ENCODE results near the gene ATAD5.
"Not testable (repeated sequence)": the region's sequence is repeated elsewhere in the genome, so short reads cannot be mapped to it uniquely, and the experiment has no call there.

The ATAD5 gene, protein sequence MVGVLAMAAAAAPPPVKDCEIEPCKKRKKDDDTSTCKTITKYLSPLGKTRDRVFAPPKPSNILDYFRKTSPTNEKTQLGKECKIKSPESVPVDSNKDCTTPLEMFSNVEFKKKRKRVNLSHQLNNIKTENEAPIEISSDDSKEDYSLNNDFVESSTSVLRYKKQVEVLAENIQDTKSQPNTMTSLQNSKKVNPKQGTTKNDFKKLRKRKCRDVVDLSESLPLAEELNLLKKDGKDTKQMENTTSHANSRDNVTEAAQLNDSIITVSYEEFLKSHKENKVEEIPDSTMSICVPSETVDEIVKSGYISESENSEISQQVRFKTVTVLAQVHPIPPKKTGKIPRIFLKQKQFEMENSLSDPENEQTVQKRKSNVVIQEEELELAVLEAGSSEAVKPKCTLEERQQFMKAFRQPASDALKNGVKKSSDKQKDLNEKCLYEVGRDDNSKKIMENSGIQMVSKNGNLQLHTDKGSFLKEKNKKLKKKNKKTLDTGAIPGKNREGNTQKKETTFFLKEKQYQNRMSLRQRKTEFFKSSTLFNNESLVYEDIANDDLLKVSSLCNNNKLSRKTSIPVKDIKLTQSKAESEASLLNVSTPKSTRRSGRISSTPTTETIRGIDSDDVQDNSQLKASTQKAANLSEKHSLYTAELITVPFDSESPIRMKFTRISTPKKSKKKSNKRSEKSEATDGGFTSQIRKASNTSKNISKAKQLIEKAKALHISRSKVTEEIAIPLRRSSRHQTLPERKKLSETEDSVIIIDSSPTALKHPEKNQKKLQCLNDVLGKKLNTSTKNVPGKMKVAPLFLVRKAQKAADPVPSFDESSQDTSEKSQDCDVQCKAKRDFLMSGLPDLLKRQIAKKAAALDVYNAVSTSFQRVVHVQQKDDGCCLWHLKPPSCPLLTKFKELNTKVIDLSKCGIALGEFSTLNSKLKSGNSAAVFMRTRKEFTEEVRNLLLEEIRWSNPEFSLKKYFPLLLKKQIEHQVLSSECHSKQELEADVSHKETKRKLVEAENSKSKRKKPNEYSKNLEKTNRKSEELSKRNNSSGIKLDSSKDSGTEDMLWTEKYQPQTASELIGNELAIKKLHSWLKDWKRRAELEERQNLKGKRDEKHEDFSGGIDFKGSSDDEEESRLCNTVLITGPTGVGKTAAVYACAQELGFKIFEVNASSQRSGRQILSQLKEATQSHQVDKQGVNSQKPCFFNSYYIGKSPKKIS (N-terminal part only)

DNA sequence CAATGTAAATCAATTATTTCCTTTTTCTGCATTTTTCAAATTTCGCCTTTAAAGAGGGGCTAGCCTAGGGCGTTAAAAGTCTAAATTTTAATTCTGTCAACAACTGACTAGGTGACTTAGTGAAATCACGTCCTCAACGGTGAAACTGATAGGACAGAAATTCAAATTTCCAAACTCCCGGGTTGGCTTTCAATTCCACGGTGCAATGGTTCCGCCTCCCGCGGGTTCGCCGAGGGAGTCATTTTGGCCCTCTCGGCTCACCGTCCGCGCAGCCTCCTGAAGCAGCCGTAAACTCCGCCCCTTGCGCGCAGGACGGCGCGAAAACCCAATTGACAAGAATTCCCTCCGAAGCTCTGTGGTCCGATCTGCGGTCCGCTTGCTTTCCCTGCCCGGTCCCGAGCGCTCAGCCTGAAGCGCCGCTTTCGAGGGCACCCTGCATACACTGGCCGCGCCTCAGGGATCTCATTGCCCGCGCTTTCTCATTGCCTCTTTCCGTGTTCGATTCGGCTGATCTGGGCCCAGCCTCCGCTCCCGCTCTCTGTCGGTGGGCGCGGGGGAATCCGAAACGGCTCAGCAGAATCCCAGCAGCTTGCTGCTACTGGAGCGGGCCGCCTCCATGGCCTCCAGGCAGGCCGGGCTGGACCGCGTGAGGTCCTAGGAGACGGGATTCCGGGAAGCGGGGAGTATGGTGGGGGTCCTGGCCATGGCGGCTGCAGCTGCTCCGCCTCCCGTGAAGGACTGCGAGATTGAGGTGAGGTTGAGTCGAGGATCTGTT is at the start of gene ATAD5:
Gene ATAD5 (plus strand): TSS at position 304 of the 775 bp plus-strand sequence. CDS start 382 bp downstream, at position 686.
- peak; percentile 85 to 90 for DNase-seq

DNA sequence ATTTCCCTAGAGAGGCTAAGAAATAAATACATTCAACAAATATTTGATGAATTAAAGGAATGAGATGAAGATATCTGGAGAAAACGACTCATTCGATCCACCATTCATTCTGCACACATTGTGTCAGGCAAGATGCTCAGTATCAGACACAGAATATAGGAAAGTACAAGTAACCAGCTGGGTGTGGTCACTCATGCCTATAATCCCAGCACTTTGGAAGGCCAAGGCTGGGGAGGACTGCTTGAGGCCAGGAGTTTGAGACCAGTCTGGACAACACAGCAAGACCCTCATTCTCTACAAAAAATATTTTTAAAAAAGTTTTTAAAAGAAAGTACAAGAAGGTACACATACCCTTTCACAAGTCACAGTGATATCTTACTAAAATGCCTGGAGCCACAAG is 49.6 kb upstream of the ATAD5 start:
- no peak for DNase-seq

DNA sequence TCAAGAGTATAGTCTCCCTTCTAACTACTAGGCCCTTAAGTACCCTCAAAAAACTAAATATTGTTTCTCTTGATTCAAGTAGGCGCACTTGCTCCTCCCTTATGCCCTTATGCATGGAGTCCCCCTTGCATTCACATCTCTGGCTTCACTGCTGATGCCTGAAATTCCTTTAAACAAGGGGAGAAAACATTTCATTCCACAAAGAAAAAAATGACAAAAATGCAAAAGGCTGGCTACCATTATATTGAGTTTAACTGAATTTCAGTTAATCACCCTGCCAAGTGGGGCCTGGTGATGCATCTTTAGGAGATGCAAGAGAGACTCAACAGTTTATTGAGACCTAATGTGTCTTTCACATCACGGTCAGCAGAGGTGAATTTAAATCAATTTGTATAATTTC is 42.8 kb upstream of the ATAD5 start:
- no peak for DNase-seq

DNA sequence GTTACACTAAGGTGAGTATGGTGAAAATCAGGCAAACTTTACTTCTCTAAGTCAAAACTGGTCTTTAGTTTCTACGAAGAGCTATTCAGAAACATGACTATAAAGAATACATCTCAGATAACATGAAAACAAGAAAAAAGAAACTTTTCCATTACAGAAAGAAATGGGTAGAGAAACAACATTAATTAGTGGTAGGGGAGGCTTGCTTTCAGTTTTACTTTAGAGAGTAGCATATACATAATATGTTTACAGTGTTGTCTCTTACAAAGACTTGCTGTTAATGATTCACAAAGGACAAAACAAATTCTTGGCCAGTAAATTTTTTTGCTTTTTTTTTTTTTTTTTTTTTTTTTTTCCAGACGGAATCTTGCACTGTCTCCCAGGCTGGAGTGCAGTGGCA is 41.5 kb upstream of the ATAD5 start:
- DNase-seq: no peak

DNA sequence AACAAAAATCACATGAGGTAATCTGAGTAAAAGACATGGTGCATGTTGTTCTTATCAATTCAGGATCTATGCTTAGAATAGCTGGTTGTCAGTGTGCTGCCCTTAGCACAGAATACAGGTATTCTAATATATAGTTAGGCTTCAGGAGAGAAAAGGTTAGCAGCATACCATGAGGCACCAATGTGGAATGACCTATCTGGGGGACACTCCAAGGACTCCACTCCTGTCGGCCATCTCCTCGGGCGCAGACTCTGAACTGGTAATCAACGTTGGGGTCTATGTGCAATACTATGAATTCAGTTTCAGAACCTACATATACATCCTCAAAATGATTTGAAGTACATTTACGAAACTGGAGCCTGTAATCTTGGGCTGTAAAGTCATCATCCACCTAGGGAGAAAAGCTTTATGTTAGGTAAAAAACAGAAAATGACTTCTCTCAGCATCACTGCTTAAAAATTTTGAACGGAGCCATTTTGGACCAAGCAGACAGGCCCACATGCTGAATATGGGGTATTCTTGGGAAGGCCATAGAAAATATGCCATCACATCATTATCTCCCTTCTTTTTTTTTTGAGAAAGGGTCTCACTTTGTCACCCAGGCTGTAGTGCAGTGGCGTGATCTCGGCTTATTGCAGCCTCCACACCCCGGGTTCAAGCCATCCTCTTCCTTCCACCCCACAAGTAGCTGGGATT is 38.3 kb upstream of the ATAD5 start:
- no peak for DNase-seq

DNA sequence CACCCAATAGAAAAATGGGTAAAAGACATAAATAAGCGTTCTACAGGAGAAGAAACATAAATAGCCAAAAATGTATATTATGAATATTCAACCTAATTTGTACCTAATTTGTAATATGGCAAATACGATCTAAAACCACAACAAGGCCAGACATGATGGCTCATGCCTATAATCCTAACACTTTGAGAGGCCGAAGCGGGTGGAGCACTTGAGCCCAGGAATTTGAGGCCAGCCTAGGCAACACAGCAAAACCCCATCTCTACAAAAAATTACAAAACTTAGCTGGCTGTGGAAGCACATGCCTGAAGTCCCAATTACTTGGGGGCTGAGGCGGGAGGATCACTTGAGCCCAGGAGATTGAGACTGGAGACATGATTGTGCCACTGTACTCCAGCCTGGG is 37.4 kb upstream of the ATAD5 start:
- DNase-seq: no peak

DNA sequence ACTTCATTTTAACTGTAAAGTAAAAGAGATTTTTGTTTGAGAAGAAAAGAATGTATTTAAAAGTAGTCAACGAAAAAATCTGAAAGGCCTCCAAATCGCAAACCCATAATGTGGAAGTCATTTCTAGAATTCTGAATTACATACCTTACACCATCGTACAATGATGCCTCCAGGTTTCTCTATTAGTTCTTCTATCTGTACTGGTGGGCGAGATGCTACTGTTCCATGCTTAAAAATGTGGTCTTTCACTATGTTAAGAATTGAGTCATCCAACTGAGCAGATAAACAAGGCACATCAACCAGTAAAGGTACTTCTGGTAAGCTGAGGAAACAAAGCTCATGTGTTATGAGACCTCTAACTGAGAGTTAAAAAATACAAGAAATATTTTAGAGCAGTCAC is 35.8 kb upstream of the ATAD5 start:
- DNase-seq: no peak

DNA sequence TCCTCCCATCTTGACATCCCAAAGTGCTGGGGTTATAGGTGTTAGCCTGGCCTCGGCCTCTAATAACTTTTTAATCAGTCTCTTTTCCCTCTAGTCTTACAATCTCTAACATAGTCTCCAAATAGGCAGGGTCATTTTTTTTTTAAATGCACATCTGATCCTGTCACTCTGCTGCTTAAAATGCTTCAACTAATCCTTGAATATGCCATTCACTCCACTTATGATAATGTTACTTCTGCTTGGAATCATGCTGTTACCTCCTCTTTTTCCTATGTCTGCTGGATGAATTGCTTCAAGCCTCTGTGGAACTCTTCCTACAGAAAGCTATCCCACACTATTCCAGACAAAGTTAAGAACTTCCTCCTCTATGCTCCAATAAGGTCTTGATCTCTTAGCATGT is 30.1 kb upstream of the ATAD5 start:
- DNase-seq: no peak

DNA sequence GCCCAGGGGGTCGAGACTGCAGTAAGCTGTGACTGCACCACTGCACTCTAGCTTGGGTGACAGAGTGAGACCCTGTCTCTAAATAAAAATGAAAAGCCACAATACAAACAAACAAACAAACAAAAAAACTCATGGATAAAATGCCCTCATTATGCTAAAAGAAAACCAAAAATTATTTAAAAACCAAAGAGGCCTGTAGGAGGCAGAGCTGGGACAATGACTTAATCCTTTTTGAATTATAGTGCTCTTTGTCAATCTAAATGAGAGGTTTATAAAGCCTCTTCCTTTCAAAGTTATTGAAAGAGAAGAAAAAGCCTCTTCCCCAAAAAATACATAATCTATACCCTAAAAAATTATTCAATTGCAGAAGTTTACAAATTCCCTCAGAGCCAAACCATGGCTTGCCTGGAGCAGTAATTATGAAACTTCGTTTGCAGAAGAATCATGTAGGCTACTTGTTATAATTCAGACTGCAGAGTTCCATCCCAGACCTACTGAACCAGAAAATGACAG is 25.8 kb upstream of the ATAD5 start:
- peak in 1 of 2 donors; percentile 41 for DNase-seq

DNA sequence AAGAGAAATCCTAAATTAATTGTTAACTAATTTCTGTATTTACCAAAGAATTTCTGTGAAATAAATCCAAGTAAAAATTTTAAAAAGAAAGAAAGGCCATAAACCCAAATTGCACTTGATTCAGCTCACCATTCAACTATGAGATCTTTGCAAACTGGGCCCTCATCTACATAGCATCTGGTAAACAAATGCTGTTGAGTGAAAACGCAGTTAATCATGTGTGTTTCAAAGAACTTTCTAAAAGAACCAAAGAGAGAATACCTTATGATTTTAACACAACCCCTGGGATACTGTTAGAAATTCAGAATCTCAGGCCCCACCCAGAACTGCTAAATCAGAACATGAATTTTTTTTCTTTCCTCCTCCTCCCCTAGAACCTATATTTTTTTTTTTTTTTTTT is 23.9 kb upstream of the ATAD5 start:
- DNase-seq: no peak

DNA sequence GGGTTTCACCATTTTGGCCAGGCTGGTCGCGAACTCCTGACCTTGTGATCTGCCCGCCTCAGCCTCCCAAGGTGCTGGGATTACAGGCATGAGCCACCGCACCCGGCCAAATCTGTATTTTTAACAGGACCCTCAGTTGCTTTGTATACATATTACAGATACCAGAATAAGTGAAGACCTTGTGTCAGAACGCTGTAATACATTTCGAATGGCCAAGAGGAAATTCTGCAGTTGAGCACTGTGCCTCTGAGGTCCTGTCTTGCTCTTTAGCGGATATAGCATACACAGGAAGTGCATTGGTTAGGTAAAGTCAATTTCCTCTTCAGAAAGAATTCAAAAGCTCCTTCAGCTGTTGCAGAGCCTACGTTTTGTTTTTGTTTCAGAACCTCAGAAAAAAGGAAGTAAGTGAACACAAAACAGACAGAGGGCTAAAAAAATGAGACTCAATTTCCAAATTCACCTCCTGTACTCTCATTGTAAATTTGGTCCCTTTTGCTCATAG is 22.9 kb upstream of the ATAD5 start:
- peak; percentile 48 to 79 for DNase-seq

DNA sequence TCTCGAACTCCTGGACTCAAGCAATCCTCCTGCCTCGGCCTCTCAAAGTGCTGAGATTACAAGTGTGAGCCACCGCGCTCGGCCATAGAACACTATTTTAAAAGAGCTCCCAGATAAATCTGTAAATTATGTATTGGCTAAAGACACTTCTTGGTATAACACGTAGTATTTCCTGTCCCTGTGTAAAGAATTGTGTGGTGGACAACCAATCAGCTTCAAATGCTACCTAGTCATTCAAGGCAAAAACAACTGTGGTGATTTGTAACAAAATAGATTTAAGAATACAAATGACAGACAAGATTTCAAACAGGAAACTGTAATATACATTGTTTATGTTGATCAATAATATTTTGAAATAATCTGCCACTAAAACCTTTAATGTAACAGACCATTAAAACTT is 21.9 kb upstream of the ATAD5 start:
- DNase-seq: no peak

DNA sequence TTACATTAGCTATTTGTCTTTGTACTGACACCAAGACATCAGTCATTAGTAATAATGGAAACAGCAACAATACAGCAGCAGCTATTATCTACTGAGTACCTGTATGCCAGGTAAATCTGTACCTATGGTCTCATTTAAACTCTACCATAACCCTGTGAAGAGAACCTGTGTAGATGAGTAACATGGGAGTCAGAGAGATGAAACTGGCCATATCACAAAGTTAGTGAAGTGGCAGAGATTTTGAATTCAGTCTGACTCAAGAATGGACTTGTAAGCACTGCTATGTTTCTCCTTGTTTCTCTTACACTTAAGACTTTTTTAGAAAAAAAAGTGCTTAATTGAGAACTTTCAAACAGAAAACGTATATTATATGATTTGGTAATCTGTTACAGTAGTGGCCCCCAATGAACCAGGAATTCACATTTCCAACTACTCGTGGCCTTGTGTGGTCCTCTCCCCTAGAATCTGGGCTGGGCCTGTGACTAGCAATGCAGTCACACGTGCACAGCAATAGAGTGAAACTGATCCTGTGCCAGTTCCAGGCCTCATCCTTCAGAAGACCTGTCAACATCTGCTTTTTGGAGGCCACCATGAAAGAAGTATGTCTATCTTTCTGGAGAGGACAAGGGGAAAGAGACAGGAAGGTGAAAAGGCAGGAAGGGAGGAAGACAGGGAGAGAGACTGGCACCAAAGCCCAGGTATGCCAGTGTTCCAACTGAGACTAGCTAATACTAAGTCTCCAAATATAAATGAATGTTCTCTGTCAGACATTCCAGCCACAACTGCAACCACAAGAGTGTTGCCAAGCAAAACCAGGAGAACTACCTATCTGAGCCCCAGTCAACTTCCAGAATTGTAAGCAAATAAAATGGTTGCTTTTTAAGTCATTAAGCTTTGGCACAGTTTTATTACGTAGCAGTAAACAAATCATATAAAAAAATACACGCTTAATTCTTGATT is 19.3 kb upstream of the ATAD5 start:
- DNase-seq: no peak

DNA sequence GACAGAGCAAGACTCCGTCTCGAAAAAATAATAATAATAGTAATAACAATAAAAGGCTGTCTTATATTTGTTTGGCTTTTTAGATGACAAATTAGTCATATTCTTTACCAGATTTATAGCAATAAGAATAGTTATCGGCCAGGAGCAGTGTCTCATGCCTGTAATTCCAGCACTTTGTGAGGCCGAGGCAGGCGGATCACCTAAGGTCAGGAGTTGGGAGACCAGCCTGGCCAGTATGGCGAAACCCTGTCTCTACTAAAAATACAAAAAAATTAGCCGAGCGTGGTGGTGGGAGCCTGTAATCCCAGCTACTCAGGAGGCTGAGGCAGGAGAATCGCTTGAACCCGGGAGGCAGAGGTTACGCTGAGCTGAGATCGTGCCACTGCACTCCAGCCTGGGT is 17.5 kb upstream of the ATAD5 start:
- not testable (repeated sequence) for DNase-seq

DNA sequence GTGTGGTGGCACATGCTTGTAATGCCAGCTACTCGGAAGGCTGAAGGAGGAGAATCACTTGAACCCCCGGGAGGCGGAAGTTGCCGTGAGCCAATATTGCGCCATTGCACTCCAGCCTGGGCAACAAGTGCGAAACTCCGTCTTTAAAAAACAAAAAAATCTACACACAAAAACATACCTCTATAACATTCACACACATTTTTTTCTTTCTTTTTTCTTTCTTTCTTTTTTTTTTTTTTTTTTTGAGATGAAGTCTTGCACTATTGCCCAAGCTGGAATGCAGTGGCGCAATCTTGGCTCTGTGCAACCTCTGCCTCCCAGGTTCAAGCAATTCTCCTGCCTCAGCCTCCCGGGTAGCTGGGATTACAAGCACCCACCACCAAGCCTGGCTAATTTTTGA is 16.9 kb upstream of the ATAD5 start:
- DNase-seq: peak in 1 of 2 donors; percentile 25

DNA sequence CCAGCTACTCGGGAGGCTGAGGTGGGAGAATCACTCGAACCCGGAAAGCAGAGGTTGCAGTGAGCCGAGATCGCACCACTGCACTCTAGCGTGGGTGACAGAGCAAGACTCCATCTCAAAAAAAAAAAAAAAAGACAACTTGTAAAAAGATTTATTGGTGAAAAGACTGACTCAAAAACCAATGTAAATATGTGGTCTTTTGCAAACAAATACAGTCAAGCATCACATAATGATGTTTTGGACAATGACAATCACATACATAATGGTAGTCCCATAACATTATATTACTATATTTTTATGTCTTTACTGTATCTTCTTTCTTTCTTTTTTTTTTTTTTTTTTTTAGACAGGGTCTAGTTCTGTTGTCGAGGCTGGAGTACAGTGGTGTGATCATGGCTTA is 15.6 kb upstream of the ATAD5 start:
- DNase-seq: no peak

DNA sequence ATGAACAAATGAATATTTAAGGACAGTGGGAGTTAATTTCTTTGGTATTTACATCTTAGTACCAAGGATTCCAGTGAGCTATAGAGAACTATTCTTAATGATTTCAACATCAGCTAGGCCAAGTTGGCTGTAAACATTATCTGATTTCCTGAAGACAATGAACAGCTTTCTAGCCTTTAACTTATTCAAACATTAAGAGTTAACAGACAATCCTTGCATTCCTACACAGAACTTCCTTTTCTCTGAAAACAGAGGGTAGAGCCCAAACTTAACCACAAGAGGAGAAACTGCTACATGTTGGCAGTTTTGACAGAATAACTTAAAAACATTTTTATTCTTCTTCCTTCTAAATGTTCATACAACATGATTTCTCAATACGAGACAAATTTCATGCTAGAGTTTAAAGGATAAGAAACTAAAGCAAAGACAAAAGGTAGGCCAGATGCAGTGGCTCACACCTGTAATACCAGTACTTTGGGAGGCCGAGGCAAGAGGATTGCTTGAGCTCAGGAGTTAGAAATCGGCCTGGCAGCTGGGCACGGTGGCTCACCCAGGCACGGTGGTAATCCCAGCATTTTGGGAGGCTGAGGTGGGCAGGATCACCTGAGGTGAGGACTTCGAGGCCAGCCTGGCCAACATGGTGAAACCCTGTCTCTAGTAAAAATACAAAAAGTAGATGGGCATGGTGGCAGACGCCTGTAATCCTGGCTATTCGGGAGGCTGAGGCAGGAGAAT is 11.6 kb upstream of the ATAD5 start:
- DNase-seq: peak in 1 of 2 donors; percentile 35

DNA sequence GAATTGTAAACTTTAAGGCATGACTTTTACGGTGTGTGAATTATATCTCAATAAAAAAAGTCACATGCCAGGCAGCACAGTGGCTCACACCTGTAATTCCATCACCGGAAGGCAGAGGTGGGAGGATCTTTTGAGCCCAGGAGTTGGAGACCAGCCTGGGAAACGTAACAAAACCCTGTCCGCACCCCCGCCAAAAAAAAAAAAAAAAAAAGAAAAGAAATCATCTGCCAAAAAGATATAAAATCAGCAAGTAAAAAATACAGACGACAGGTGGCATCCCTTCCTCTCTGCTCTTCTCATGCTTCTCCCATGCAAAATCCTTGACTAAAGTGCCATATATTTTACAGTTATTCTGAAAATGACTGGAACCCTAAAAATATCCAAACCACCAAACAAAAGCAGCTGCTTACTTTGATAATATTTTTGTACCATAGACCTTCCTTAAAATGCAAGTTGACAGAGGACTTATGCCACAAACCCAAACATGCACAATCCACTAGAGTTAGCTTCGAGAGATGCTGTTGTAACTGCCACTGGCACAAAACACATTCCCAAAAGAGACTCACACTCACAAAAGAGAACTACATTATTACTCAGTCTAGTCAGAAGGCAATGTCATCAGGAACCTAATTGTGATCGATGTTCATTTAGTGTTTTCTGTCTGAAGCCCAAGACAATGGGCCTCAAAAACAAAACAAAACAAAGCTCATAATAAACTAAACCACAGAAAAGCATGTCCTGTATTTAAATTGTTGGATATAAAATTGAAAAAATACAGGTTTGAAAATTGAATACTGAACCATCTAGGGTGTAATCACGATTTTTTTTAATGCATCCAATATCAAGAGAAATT is 9.7 kb upstream of the ATAD5 start:
- peak in 1 of 2 donors; percentile 41 for DNase-seq
